Caco-2 (cell line): ENCODE results near the gene KIAA0825. TPM values are rescaled to one million over a fixed set of nuclear protein-coding genes. Genes with fewer than 3 reads are reported as not detected.

ENCODE experiments used
- BruUV-seq: library from RNA; stranded (reverse); fragments of 400-500 nt; replicated peaks from 2 replicates; lab custom pipeline; 2021; lab: Mats Ljungman, UMichigan
- CTCF ChIA-PET: fragments of 300-600 bp; sonication (Branson Sonifier 250); formaldehyde crosslinking; loops from one replicate; lab custom pipeline; 2022; ENCODE audit warnings: antibody characterized with exemption; lab: Charles Lee
- POLR2A ChIA-PET: fragments of 300-600 bp; sonication (Branson Sonifier 250); formaldehyde crosslinking; loops from one replicate; lab custom pipeline; 2022; ENCODE audit warnings: antibody characterized with exemption; lab: Charles Lee
- DNase-seq, 2 experiments: peaks; one replicate each; pipeline versions ENCODE4 v3.0.0 to v3.0.0-alpha.2; 2020 to 2022
- H3K27me3 ChIP-seq: replicated peaks from 2 replicates; pipeline ENCODE4 v1.6.0; 2011; ENCODE audit warnings: low read length; ENCODE audit not compliant: control insufficient read depth, insufficient read depth
- H3K36me3 ChIP-seq: 2 replicates; pipeline ENCODE4 v1.5.1; 2011; ENCODE audit warnings: low read length; ENCODE audit not compliant: control insufficient read depth, insufficient read depth
- H3K4me1 ChIP-seq: fragments of 250-450 bp; sonication (Bioruptor Pico); 2 replicates; pipeline ENCODE4 v1.5.1; 2020; ENCODE audit warnings: mild to moderate bottlenecking
- H3K4me3 ChIP-seq: 2 replicates; pipeline ENCODE4 v1.5.1; 2011; ENCODE audit warnings: low read depth, mild to moderate bottlenecking, control low read depth, low read length
- H3K9me3 ChIP-seq: fragments of 250-450 bp; sonication (Bioruptor Pico); 2 replicates; pipeline ENCODE4 v1.5.1; 2020; ENCODE audit warnings: mild to moderate bottlenecking, moderate library complexity
- H3K27ac Mint-ChIP-seq: one replicate; pipeline ENCODE4 v1.8.0; 2022; ENCODE audit warnings: mixed read lengths; ENCODE audit not compliant: unreplicated experiment
- H3K27me3 Mint-ChIP-seq: one replicate; pipeline ENCODE4 v1.8.0; 2022; ENCODE audit warnings: mixed read lengths; ENCODE audit not compliant: insufficient read depth, unreplicated experiment
- H3K36me3 Mint-ChIP-seq: one replicate; pipeline ENCODE4 v1.8.0; 2022; ENCODE audit warnings: mild to moderate bottlenecking, mixed read lengths; ENCODE audit not compliant: insufficient read depth, unreplicated experiment
- H3K4me1 Mint-ChIP-seq: one replicate; pipeline ENCODE4 v1.8.0; 2022; ENCODE audit warnings: low read depth, mixed read lengths; ENCODE audit not compliant: unreplicated experiment
- H3K4me3 Mint-ChIP-seq: one replicate; pipeline ENCODE4 v1.8.0; 2022; ENCODE audit warnings: mild to moderate bottlenecking, moderate library complexity, mixed read lengths; ENCODE audit not compliant: unreplicated experiment
- H3K9me3 Mint-ChIP-seq: one replicate; pipeline ENCODE4 v1.8.0; 2022; ENCODE audit warnings: mixed read lengths; ENCODE audit not compliant: unreplicated experiment
- CTCF ChIP-seq, 2 experiments: fragments of 200-600 bp in 1 of 2; IDR thresholded peaks; 1 replicate in 1 of 2; 2 replicates in 1 of 2; pipeline versions ENCODE4 v1.5.1 to v1.8.0; 2011 to 2022; ENCODE audit warnings: antibody characterized with exemption in 1 of 2, control low read depth in 1 of 2, inconsistent platforms in 1 of 2, low read depth in 1 of 2, low read length in 1 of 2, mild to moderate bottlenecking in 1 of 2, moderate library complexity in 1 of 2; ENCODE audit not compliant: insufficient read depth in 1 of 2, severe bottlenecking in 1 of 2, unreplicated experiment in 1 of 2
- intact Hi-C: fragments of 100-400 bp; cut with micrococcal nuclease; formaldehyde crosslinking; loops from one replicate; pipeline ENCODE4 v1.10.0; 2022; ENCODE audit not compliant: unreplicated experiment
- total RNA-seq: library from RNA; stranded (reverse); gene quantifications from 2 replicates; pipeline ENCODE4 v1.2.3, GENCODE V29; 2022

Gene KIAA0825
- total RNA-seq, 1 experiment from 2014 or later = 0.50 TPM

GRCh38 chr5:94192658-94193391, 425.6 kb downstream of the KIAA0825 start:
- BruUV-seq = no TSS peak
- intact Hi-C loops = loop anchor here (10.0 kb wide), 2 partner anchors 122 to 278 kb away; no protein-coding TSS in a partner anchor
- 0 out of 2 replicates have a peak, but pooled peaks cover 3% of the 10 kb centered on the region for H3K4me1 ChIP-seq
- H3K36me3 ChIP-seq = no peaks in the 10 kb centered on the region
- H3K27ac Mint-ChIP-seq = no peak overlapping the region
- H3K4me1 Mint-ChIP-seq = peaks cover 8% of the 10 kb centered on the region
- no peak overlapping the region for H3K4me3 Mint-ChIP-seq
- ChIA-PET CTCF (interaction anchor here (1.3 kb wide), 1 partner anchor 34 kb away, joined by 6 read pairs; no protein-coding TSS in a partner anchor), POLR2A (no interaction called here)
- no peaks in the 10 kb centered on the region for H3K9me3 ChIP-seq
- no peak for TF ChIP-seq CTCF (IDR thresholded peaks at IDR 0.05; ENCODE audit: insufficient read depth in 1 of 2, low read depth in 1 of 2, low read length in 1 of 2, severe bottlenecking in 1 of 2, unreplicated experiment in 1 of 2)
- DNase-seq = peak in 1 of 2 experiments; percentile 21
- H3K27me3 ChIP-seq = no peaks in the 10 kb centered on the region
- no peaks in the 10 kb centered on the region for H3K36me3 Mint-ChIP-seq
- no peaks in the 10 kb centered on the region for H3K9me3 Mint-ChIP-seq
- no peak overlapping the region for H3K4me3 ChIP-seq
- H3K27me3 Mint-ChIP-seq = no peaks in the 10 kb centered on the region

GRCh38 chr5:94191604-94192003, 426.8 kb downstream of the KIAA0825 start:
- Histone ChIP-seq H3K9me3 (no peaks in the 10 kb centered on the region), H3K4me1 (0 out of 2 replicates have a peak, but pooled peaks cover 3% of the 10 kb centered on the region), H3K27me3 (no peaks in the 10 kb centered on the region), H3K36me3 (no peaks in the 10 kb centered on the region), H3K4me3 (no peak overlapping the region)
- no TSS peak for BruUV-seq
- POLR2A ChIA-PET = no interaction called here
- CTCF ChIA-PET = no interaction called here
- Mint-ChIP-seq H3K27me3 (no peaks in the 10 kb centered on the region), H3K27ac (no peak overlapping the region), H3K9me3 (no peaks in the 10 kb centered on the region), H3K4me1 (peaks cover 11% of the 10 kb centered on the region), H3K4me3 (no peak overlapping the region), H3K36me3 (peaks cover 4% of the 10 kb centered on the region)
- intact Hi-C loops = loop anchor here (10.0 kb wide), 2 partner anchors 123 to 277 kb away; no protein-coding TSS in a partner anchor
- TF ChIP-seq CTCF (IDR thresholded peaks at IDR 0.05; ENCODE audit: insufficient read depth in 1 of 2, low read depth in 1 of 2, low read length in 1 of 2, severe bottlenecking in 1 of 2, unreplicated experiment in 1 of 2) = no peak
- no peak for DNase-seq

- H3K4me3 Mint-ChIP-seq = no peak overlapping the region
- Histone ChIP-seq H3K4me3 (no peak overlapping the region), H3K9me3 (no peaks in the 10 kb centered on the region), H3K36me3 (no peaks in the 10 kb centered on the region), H3K4me1 (0 out of 2 replicates have a peak, but pooled peaks cover 3% of the 10 kb centered on the region), H3K27me3 (no peaks in the 10 kb centered on the region)
- peaks cover 4% of the 10 kb centered on the region for H3K36me3 Mint-ChIP-seq
- no peak for TF ChIP-seq CTCF (IDR thresholded peaks at IDR 0.05; ENCODE audit: insufficient read depth in 1 of 2, low read depth in 1 of 2, low read length in 1 of 2, severe bottlenecking in 1 of 2, unreplicated experiment in 1 of 2)
- no peak for DNase-seq
- H3K4me1 Mint-ChIP-seq = peaks cover 16% of the 10 kb centered on the region
- H3K27ac Mint-ChIP-seq = no peak overlapping the region
- intact Hi-C loops = no loop called here
- H3K27me3 Mint-ChIP-seq = no peaks in the 10 kb centered on the region
- POLR2A ChIA-PET = no interaction called here
- no peaks in the 10 kb centered on the region for H3K9me3 Mint-ChIP-seq
- no TSS peak for BruUV-seq
- CTCF ChIA-PET = no interaction called here
Observed at GRCh38 chr5:94188725-94189124, 429.7 kb downstream of the KIAA0825 start.
